ENCODE results near the gene TMEM141. TPM values are rescaled to one million over a fixed set of nuclear protein-coding genes. Genes with fewer than 3 reads are reported as not detected.

The TMEM141 gene
- polyA plus RNA-seq, 1 donor from 2014 or later, result 30.1 TPM

- TF ChIP-seq TAF1 (IDR thresholded peaks at IDR 0.05; ENCODE audit: low read depth) (no peak), EP300 (conservative IDR thresholded peaks at IDR 0.05; ENCODE audit: poor library complexity, severe bottlenecking) (no peak), POLR2AphosphoS5 (IDR thresholded peaks at IDR 0.05) (no peak), SMC3 (conservative IDR thresholded peaks at IDR 0.05; ENCODE audit: poor library complexity) (no peak)
- TF ChIP-seq, protein P1, sequence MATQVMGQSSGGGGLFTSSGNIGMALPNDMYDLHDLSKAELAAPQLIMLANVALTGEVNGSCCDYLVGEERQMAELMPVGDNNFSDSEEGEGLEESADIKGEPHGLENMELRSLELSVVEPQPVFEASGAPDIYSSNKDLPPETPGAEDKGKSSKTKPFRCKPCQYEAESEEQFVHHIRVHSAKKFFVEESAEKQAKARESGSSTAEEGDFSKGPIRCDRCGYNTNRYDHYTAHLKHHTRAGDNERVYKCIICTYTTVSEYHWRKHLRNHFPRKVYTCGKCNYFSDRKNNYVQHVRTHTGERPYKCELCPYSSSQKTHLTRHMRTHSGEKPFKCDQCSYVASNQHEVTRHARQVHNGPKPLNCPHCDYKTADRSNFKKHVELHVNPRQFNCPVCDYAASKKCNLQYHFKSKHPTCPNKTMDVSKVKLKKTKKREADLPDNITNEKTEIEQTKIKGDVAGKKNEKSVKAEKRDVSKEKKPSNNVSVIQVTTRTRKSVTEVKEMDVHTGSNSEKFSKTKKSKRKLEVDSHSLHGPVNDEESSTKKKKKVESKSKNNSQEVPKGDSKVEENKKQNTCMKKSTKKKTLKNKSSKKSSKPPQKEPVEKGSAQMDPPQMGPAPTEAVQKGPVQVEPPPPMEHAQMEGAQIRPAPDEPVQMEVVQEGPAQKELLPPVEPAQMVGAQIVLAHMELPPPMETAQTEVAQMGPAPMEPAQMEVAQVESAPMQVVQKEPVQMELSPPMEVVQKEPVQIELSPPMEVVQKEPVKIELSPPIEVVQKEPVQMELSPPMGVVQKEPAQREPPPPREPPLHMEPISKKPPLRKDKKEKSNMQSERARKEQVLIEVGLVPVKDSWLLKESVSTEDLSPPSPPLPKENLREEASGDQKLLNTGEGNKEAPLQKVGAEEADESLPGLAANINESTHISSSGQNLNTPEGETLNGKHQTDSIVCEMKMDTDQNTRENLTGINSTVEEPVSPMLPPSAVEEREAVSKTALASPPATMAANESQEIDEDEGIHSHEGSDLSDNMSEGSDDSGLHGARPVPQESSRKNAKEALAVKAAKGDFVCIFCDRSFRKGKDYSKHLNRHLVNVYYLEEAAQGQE (IDR thresholded peaks at IDR 0.05; ENCODE audit: borderline replicate concordance), result no peak
- H3K36me3 ChIP-seq (ENCODE audit: insufficient read depth, low read length), result no peaks in the 10 kb centered on the region
- no peak within 1 kb of the TSS for H2AFZ ChIP-seq (ENCODE audit: low read depth, low read length)
- H3K4me2 ChIP-seq (ENCODE audit: low read length), result no peak within 1 kb of the TSS
- H3F3A ChIP-seq (ENCODE audit: insufficient read depth, low read length, poor library complexity, severe bottlenecking), result no peaks in the 10 kb centered on the region
- H3K27ac ChIP-seq (ENCODE audit: low read length), result no peak within 1 kb of the TSS
- no peaks in the 10 kb centered on the region for H3K9me2 ChIP-seq (ENCODE audit: insufficient read depth, low read length)
- no peaks in the 10 kb centered on the region for H3K79me2 ChIP-seq (replicated peaks; ENCODE audit: insufficient read depth, low read length)
- H3K9ac ChIP-seq (ENCODE audit: low read length), result no peak within 1 kb of the TSS
- no peak within 1 kb of the TSS for H3K4me3 ChIP-seq (ENCODE audit: low read length)
- H3K9me3 ChIP-seq (ENCODE audit: low read length), result no peaks in the 10 kb centered on the region
- no peaks in the 10 kb centered on the region for H4K20me1 ChIP-seq (ENCODE audit: insufficient read depth)
- H3K27me3 ChIP-seq (ENCODE audit: insufficient read depth, low read depth, low read length), result no peaks in the 10 kb centered on the region
Measured at GRCh38 chr9:136742591-136743391, 48.4 kb upstream of the TMEM141 start, which contains the start of gene LCN10. TSS of gene LCN10 (minus strand) at chr9:136742940. CDS start at chr9:136742903, 37 bp downstream.

- H3K36me3 ChIP-seq (ENCODE audit: insufficient read depth, low read length), result no peaks in the 10 kb centered on the region
- H3K4me2 ChIP-seq (ENCODE audit: low read length), result no peak overlapping the region
- TF ChIP-seq TAF1 (IDR thresholded peaks at IDR 0.05; ENCODE audit: low read depth) (no peak), SMC3 (conservative IDR thresholded peaks at IDR 0.05; ENCODE audit: poor library complexity) (no peak), MXI1 (conservative IDR thresholded peaks at IDR 0.05; ENCODE audit: poor library complexity, severe bottlenecking) (no peak), RAD21 (conservative IDR thresholded peaks at IDR 0.05) (no peak), EP300 (conservative IDR thresholded peaks at IDR 0.05; ENCODE audit: poor library complexity, severe bottlenecking) (no peak)
- TF ChIP-seq, protein P2, sequence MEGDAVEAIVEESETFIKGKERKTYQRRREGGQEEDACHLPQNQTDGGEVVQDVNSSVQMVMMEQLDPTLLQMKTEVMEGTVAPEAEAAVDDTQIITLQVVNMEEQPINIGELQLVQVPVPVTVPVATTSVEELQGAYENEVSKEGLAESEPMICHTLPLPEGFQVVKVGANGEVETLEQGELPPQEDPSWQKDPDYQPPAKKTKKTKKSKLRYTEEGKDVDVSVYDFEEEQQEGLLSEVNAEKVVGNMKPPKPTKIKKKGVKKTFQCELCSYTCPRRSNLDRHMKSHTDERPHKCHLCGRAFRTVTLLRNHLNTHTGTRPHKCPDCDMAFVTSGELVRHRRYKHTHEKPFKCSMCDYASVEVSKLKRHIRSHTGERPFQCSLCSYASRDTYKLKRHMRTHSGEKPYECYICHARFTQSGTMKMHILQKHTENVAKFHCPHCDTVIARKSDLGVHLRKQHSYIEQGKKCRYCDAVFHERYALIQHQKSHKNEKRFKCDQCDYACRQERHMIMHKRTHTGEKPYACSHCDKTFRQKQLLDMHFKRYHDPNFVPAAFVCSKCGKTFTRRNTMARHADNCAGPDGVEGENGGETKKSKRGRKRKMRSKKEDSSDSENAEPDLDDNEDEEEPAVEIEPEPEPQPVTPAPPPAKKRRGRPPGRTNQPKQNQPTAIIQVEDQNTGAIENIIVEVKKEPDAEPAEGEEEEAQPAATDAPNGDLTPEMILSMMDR (IDR thresholded peaks at IDR 0.05; ENCODE audit: poor library complexity, severe bottlenecking), result no peak
- TF ChIP-seq, protein P1 (IDR thresholded peaks at IDR 0.05; ENCODE audit: borderline replicate concordance), result no peak
- H3K4me3 ChIP-seq (ENCODE audit: low read length), result no peak overlapping the region
- no peak overlapping the region for H3K27ac ChIP-seq (ENCODE audit: low read length)
- H4K20me1 ChIP-seq (ENCODE audit: insufficient read depth), result no peaks in the 10 kb centered on the region
- H3K27me3 ChIP-seq (ENCODE audit: insufficient read depth, low read depth, low read length), result no peaks in the 10 kb centered on the region
- H3K9me2 ChIP-seq (ENCODE audit: insufficient read depth, low read length), result no peaks in the 10 kb centered on the region
- H3F3A ChIP-seq (ENCODE audit: insufficient read depth, low read length, poor library complexity, severe bottlenecking), result no peaks in the 10 kb centered on the region
- no peak overlapping the region for H2AFZ ChIP-seq (ENCODE audit: low read depth, low read length)
- no peaks in the 10 kb centered on the region for H3K79me2 ChIP-seq (replicated peaks; ENCODE audit: insufficient read depth, low read length)
- H3K9me3 ChIP-seq (ENCODE audit: low read length), result no peaks in the 10 kb centered on the region
- H3K9ac ChIP-seq (ENCODE audit: low read length), result no peak overlapping the region
Measured at GRCh38 chr9:136743639-136744211, 47.4 kb upstream of the TMEM141 start.
